Smooth muscle cell (in vitro differentiated cells): Measurements from ENCODE around the gene CDC5L. TPM values are rescaled to one million over a fixed set of nuclear protein-coding genes. Genes with fewer than 3 reads are reported as not detected.
A peak's percentile ranks its signal among the peaks of the same experiment; 100 is the strongest.

Experiments used
- DNase-seq: peaks from one replicate; lab custom pipeline; 2025; ENCODE audit not compliant: unreplicated experiment; lab: John Stamatoyannopoulos, UW
- H2AFZ ChIP-seq: fragments of 200-600 bp; sonication (generic); 2 replicates; pipeline ENCODE4 v1.6.0; 2016; ENCODE audit warnings: antibody characterized with exemption, low read depth, mild to moderate bottlenecking
- H3F3A ChIP-seq: fragments of 200-600 bp; sonication (generic); 2 replicates; pipeline ENCODE4 v1.6.0; 2017; ENCODE audit warnings: antibody characterized with exemption, low read depth
- H3K27ac ChIP-seq: fragments of 200-600 bp; sonication (generic); 2 replicates; pipeline ENCODE4 v1.5.1; 2016; ENCODE audit warnings: low read depth, mild to moderate bottlenecking
- H3K27me3 ChIP-seq: fragments of 200-600 bp; sonication (generic); 2 replicates; pipeline ENCODE4 v1.6.1; 2016; ENCODE audit warnings: low read depth, mild to moderate bottlenecking
- H3K36me3 ChIP-seq: fragments of 200-600 bp; sonication (generic); 2 replicates; pipeline ENCODE4 v1.5.1; 2016; ENCODE audit warnings: low read depth
- H3K4me1 ChIP-seq: fragments of 200-600 bp; sonication (generic); 2 replicates; pipeline ENCODE4 v1.5.1; 2016; ENCODE audit warnings: low read depth
- H3K4me2 ChIP-seq: fragments of 200-600 bp; sonication (generic); 2 replicates; pipeline ENCODE4 v1.6.0; 2016; ENCODE audit warnings: mild to moderate bottlenecking
- H3K4me3 ChIP-seq: fragments of 200-600 bp; sonication (generic); 2 replicates; pipeline ENCODE4 v1.5.1; 2016; ENCODE audit warnings: mild to moderate bottlenecking
- H3K79me2 ChIP-seq: fragments of 200-600 bp; sonication (generic); 2 replicates; pipeline ENCODE4 v1.6.0; 2016; ENCODE audit warnings: low read depth, mild to moderate bottlenecking
- H3K9ac ChIP-seq: fragments of 200-600 bp; sonication (generic); 2 replicates; pipeline ENCODE4 v1.6.0; 2016; ENCODE audit warnings: low read depth
- H3K9me3 ChIP-seq: fragments of 200-600 bp; sonication (generic); replicated peaks from 2 replicates; pipeline ENCODE4 v1.5.1; 2016; ENCODE audit warnings: low read depth
- H4K20me1 ChIP-seq: fragments of 200-600 bp; sonication (generic); 2 replicates; pipeline ENCODE4 v1.6.0; 2016; ENCODE audit warnings: low read depth
- CTCF ChIP-seq: fragments of 200-600 bp; sonication (generic); IDR thresholded peaks from 2 replicates; pipeline ENCODE4 v1.5.1; 2017; ENCODE audit warnings: borderline replicate concordance, mild to moderate bottlenecking, antibody characterized with exemption; ENCODE audit not compliant: insufficient read depth, poor library complexity, severe bottlenecking
- WGBS: methylation state at CpG from one replicate; pipeline ENCODE4 v1.1.7; 2016; ENCODE audit warnings: low lambda C conversion rate; 5-methylcytosine and 5-hydroxymethylcytosine counted together
- polyA plus RNA-seq: library from polyadenylated mRNA; unstranded; fragments of >200 nt; fragmentation: Nextera tagmentation; extraction: Ambion mirVana; gene quantifications from 2 replicates; pipeline ENCODE4 v1.2.1, GENCODE V29; 2016
- total RNA-seq: library from RNA; depleted of rRNA; stranded (reverse); fragments of >200 nt; gene quantifications from 2 replicates; pipeline ENCODE4 v1.2.3, GENCODE V29; 2014

Gene CDC5L
- total and polyA plus RNA-seq, 2 experiments from 2014 or later: 12.5 to 29.7 TPM

GRCh38 chr6:44487586-44487985, 100.1 kb downstream of the CDC5L start:
- WGBS: 98% methylated on average over 2 of the region's 2 CpGs
- H3F3A ChIP-seq: peaks cover 5% of the 10 kb centered on the region
- H2AFZ ChIP-seq: no peak overlapping the region
- no peaks in the 10 kb centered on the region for H3K27me3 ChIP-seq
- H3K4me3 ChIP-seq: no peak overlapping the region
- no peaks in the 10 kb centered on the region for H3K36me3 ChIP-seq
- H3K4me2 ChIP-seq: no peak overlapping the region
- H3K27ac ChIP-seq: no peak overlapping the region
- H3K9ac ChIP-seq: no peak overlapping the region
- no peaks in the 10 kb centered on the region for H3K9me3 ChIP-seq
- no peaks in the 10 kb centered on the region for H4K20me1 ChIP-seq
- H3K4me1 ChIP-seq: peaks cover 8% of the 10 kb centered on the region
- TF ChIP-seq CTCF: no peak
- no peak for DNase-seq
- no peaks in the 10 kb centered on the region for H3K79me2 ChIP-seq

- Histone ChIP-seq H3K4me1 (peaks cover 8% of the 10 kb centered on the region), H3K9me3 (no peaks in the 10 kb centered on the region), H3F3A (peaks cover 5% of the 10 kb centered on the region), H3K79me2 (no peaks in the 10 kb centered on the region), H3K36me3 (no peaks in the 10 kb centered on the region), H3K4me3 (no peak overlapping the region), H4K20me1 (no peaks in the 10 kb centered on the region), H2AFZ (peak overlapping the region; percentile 70), H3K9ac (peak overlapping the region; percentile 79), H3K4me2 (peak overlapping the region; percentile 56), H3K27me3 (no peaks in the 10 kb centered on the region), H3K27ac (peak overlapping the region; percentile 96)
- WGBS: 68% methylated on average over 6 of the region's 6 CpGs
- DNase-seq: no peak
- TF ChIP-seq CTCF: no peak
Measured at GRCh38 chr6:44489910-44490604, 102.6 kb downstream of the CDC5L start.

GRCh38 chr6:44493132-44493531, 105.6 kb downstream of the CDC5L start:
- Histone ChIP-seq H3K79me2 (no peaks in the 10 kb centered on the region), H2AFZ (no peak overlapping the region), H3K4me2 (no peak overlapping the region), H3K9ac (no peak overlapping the region), H3K27ac (no peak overlapping the region), H3F3A (peaks cover 5% of the 10 kb centered on the region), H3K9me3 (no peaks in the 10 kb centered on the region), H3K4me1 (no peaks in the 10 kb centered on the region), H3K4me3 (no peak overlapping the region), H3K36me3 (no peaks in the 10 kb centered on the region), H4K20me1 (no peaks in the 10 kb centered on the region), H3K27me3 (no peaks in the 10 kb centered on the region)
- no peak for TF ChIP-seq CTCF
- DNase-seq: no peak
- 90% methylated on average over 5 of the region's 5 CpGs for WGBS

- no peaks in the 10 kb centered on the region for H3K27me3 ChIP-seq
- no peaks in the 10 kb centered on the region for H4K20me1 ChIP-seq
- 89% methylated on average over 6 of the region's 6 CpGs for WGBS
- H2AFZ ChIP-seq: no peak overlapping the region
- H3K4me3 ChIP-seq: no peak overlapping the region
- no peaks in the 10 kb centered on the region for H3K36me3 ChIP-seq
- H3K9ac ChIP-seq: peak overlapping the region; percentile 35
- H3K4me2 ChIP-seq: no peak overlapping the region
- H3F3A ChIP-seq: peaks cover 5% of the 10 kb centered on the region
- H3K27ac ChIP-seq: peak overlapping the region; percentile 71
- TF ChIP-seq CTCF: no peak
- DNase-seq: no peak
- H3K9me3 ChIP-seq: no peaks in the 10 kb centered on the region
- no peaks in the 10 kb centered on the region for H3K79me2 ChIP-seq
- H3K4me1 ChIP-seq: no peaks in the 10 kb centered on the region
Measured at GRCh38 chr6:44493593-44493992, 106.1 kb downstream of the CDC5L start.
